SK-N-MC (cell line): ENCODE data around the gene CD69.

ENCODE experiments used
- EZH2 ChIP-seq: fragments of 200-600 bp; sonication (generic); IDR thresholded peaks from one replicate; pipeline ENCODE4 v1.6.1; 2017; ENCODE audit warnings: antibody characterized with exemption
- FOXP2 ChIP-seq: optimal IDR thresholded peaks from 2 replicates; pipeline ENCODE3; 2011; ENCODE audit warnings: mild to moderate bottlenecking, moderate library complexity; ENCODE audit not compliant: insufficient read depth; ENCODE audit errors: extremely low read length, control extremely low read depth
- POLR2AphosphoS5 ChIP-seq: IDR thresholded peaks from 2 replicates; pipeline ENCODE4 v1.6.1; 2012; ENCODE audit warnings: mild to moderate bottlenecking, low read depth, low read length, borderline replicate concordance

DNA sequence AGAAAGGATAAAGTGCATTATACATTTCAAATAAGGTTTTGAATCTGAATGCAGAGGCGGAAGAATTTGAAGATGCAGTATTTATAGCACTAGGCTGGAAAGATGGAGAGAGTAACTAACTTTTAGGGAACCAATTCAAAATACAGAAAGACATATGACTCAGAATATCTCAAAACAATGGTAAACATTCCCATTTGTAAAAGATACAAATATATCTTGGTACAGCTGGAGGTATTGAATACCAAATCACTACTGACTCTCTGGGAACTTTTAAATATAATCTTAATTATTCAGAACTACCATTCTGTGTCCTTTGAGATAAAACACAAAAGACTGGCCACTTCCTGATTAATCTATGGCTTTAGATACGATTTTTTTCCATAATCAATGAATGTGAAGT, 5.1 kb downstream of the CD69 start:
- TF ChIP-seq EZH2 = no peak
- TF ChIP-seq POLR2AphosphoS5 = no peak
- no peak for TF ChIP-seq FOXP2
